ENCODE measurements around the gene CNTNAP5. TPM values are rescaled to one million over a fixed set of nuclear protein-coding genes. Genes with fewer than 3 reads are reported as not detected.

The CNTNAP5 gene
- total and polyA plus RNA-seq, 2 of the 13 experiments (the other 11 are each of a cell fraction or from before 2014, with no cell fraction given) = not detected

- no peak for TF ChIP-seq ZNF431 (CRISPR knock-in tag; IDR thresholded peaks at IDR 0.05; ENCODE audit: borderline replicate concordance, low read depth)
- no peak for TF ChIP-seq ATF2 (CRISPR knock-in tag; IDR thresholded peaks at IDR 0.05)
- TF ChIP-seq E2F5 (CRISPR knock-in tag; conservative IDR thresholded peaks at IDR 0.05) = no peak
- no peak for TF ChIP-seq MYC (CRISPR knock-in tag; IDR thresholded peaks at IDR 0.05; ENCODE audit: borderline replicate concordance)
- no peak for TF ChIP-seq SPEN (CRISPR knock-in tag; IDR thresholded peaks at IDR 0.05; ENCODE audit: low read depth)
Observed at GRCh38 chr2:124658373-124658772, 633.3 kb downstream of the CNTNAP5 start (continued).

- no peak overlapping the region for H3K4me3 ChIP-seq (replicated peaks in 1 of 3; ENCODE audit: insufficient read depth in 1 of 3, low read depth in 2 of 3, low read length in 3 of 3)
- intact Hi-C loops (cut with micrococcal nuclease; ENCODE audit: unreplicated experiment) = no loop called here
- H3K4me1 ChIP-seq (ENCODE audit: insufficient read depth, low read length) = no peaks in the 10 kb centered on the region
- H3K9me3 ChIP-seq (ENCODE audit: low read length) = no peaks in the 10 kb centered on the region
- FAIRE-seq (no peak), ATAC-seq (no peak), DNase-seq (ENCODE audit: low spot score) (no peak)
- no peak overlapping the region for H3K9ac ChIP-seq (ENCODE audit: insufficient read depth, low read depth, low read length)
- no peak overlapping the region for H3K27ac ChIP-seq (ENCODE audit: extremely low read length, insufficient read depth, low read length)
- TF ChIP-seq CEBPB (IDR thresholded peaks at IDR 0.05; ENCODE audit: borderline replicate concordance, low read depth, low read length) (peak; percentile 60; the same call in 1 of the 2 replicates), MAFG (CRISPR knock-in tag; IDR thresholded peaks at IDR 0.05) (no peak)
- BruUV-seq (replicated peaks) = no TSS peak
- H3K79me2 ChIP-seq (ENCODE audit: insufficient read depth, low read length) = no peaks in the 10 kb centered on the region
- H2AFZ ChIP-seq (ENCODE audit: low read length) = no peak overlapping the region
- in situ Hi-C loops (cut with HindIII; ENCODE audit: extremely low pct_ligation_motif_present, low pct_unique_long_range_greater_than_20kb) = no loop called here
- ChIA-PET CTCF (ENCODE audit: low intra/inter-chr PET ratio, low total read pairs) (no interaction called here), POLR2A (no interaction called here)
- no peaks in the 10 kb centered on the region for H3K27me3 ChIP-seq (ENCODE audit: control insufficient read depth in 1 of 2, insufficient read depth in 2 of 2, low read length in 2 of 2)
- H4K20me1 ChIP-seq (ENCODE audit: insufficient read depth, low read length) = no peaks in the 10 kb centered on the region
- no peaks in the 10 kb centered on the region for H3K36me3 ChIP-seq (replicated peaks in 1 of 2; ENCODE audit: control insufficient read depth in 1 of 2, insufficient read depth in 2 of 2, low read length in 2 of 2)
- no peak overlapping the region for H3K4me2 ChIP-seq (ENCODE audit: low read depth, low read length)
Observed at GRCh38 chr2:124661558-124661957, 636.5 kb downstream of the CNTNAP5 start.
